GM21367 (cell line): ENCODE data around the gene IL17C.

Source experiments
- ATAC-seq: cut with Tn5 transposase; IDR thresholded peaks from one replicate; pipeline ENCODE4 v1.9.1; 2021; ENCODE audit not compliant: unreplicated experiment

The IL17C gene, protein sequence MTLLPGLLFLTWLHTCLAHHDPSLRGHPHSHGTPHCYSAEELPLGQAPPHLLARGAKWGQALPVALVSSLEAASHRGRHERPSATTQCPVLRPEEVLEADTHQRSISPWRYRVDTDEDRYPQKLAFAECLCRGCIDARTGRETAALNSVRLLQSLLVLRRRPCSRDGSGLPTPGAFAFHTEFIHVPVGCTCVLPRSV

GRCh38 chr16:88638323-88639230 lies at the start of gene IL17C:
Gene IL17C (plus strand): TSS chr16:88638572. CDS start chr16:88638642, 70 bp downstream.
- no peak for ATAC-seq

- ATAC-seq, result no peak
Measured at GRCh38 chr16:88588754-88589153, 49.6 kb upstream of the IL17C start.

DNA sequence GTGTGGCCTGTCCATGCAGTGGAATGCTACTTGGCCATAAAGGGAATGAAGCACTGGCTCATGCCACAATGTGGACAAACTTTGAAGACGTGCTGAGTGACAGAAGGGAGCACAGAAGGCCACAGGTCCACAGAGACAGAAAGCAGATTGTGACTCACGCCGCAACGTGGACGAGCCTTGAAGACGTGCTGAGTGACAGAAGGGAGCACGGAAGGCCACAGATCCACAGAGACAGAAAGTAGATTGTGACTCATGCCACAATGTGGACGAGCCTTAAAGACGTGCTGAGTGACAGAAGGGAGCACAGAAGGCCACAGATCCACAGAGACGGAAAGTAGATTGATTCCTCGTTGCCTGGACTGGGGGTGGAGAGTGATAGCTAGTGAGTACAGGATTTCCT lies 48.9 kb upstream of the IL17C start:
- no peak for ATAC-seq

GRCh38 chr16:88591577-88592021 lies 46.8 kb upstream of the IL17C start:
- ATAC-seq, result no peak

GRCh38 chr16:88593061-88593460 lies 45.3 kb upstream of the IL17C start:
- ATAC-seq, result no peak

- ATAC-seq, result no peak
Measured at GRCh38 chr16:88593489-88593888, 44.9 kb upstream of the IL17C start.

GRCh38 chr16:88593910-88594309 lies 44.5 kb upstream of the IL17C start:
- no peak for ATAC-seq

DNA sequence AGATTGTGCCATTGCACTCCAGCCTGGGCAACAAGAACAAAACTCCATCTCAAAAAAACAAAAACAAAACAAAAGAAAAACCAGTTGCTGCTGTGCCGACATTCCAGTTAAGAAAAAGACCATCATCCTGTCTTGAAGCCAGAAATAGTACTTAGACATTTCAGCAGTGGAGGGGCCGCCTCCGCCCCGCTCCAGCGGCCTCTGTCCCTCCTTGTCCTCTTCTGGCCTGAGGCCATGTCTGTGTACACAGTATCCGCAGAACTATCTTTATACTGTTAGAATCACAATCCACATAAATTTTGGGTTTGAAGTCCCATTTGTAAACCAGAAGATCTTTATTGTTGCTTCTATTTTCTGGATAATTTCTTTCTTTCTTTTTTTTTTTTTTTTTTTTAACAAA lies 43.3 kb upstream of the IL17C start:
- no peak for ATAC-seq

GRCh38 chr16:88595921-88596320 lies 42.5 kb upstream of the IL17C start:
- no peak for ATAC-seq

- ATAC-seq, result no peak
Measured at GRCh38 chr16:88596483-88596882, 41.9 kb upstream of the IL17C start.

GRCh38 chr16:88597856-88598491 lies 40.4 kb upstream of the IL17C start:
- ATAC-seq, result no peak

DNA sequence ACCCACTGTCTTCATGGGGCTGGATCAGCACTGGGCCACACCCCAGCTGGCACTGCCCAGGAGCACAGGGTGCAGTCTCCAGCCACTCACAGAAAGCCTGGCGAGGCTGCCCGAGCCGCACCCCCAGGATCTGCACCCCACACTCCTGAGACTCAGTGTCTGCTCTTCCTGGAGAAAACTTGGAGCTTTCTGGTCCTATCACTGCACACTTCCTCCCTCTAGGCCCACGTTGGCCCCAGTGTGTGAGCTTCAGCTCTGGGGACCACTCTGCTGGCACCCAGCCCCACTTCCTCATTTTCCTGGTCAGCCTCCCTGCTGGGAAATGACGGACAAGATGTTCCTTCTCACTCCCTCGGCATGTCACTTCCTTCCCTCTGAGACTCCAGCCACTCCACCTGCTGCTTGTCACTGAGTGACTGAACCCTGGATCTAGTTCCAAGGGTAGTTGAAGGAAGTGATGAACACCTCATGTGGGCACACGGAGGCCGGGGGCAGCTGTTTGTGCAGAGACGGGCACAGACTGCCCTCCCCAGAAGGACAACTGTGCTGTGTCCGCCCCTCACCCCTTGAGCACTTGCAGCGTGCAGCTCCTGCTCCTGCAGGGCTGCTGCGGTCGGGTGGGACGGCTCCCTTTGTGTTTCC lies 39.2 kb upstream of the IL17C start:
- no peak for ATAC-seq

DNA sequence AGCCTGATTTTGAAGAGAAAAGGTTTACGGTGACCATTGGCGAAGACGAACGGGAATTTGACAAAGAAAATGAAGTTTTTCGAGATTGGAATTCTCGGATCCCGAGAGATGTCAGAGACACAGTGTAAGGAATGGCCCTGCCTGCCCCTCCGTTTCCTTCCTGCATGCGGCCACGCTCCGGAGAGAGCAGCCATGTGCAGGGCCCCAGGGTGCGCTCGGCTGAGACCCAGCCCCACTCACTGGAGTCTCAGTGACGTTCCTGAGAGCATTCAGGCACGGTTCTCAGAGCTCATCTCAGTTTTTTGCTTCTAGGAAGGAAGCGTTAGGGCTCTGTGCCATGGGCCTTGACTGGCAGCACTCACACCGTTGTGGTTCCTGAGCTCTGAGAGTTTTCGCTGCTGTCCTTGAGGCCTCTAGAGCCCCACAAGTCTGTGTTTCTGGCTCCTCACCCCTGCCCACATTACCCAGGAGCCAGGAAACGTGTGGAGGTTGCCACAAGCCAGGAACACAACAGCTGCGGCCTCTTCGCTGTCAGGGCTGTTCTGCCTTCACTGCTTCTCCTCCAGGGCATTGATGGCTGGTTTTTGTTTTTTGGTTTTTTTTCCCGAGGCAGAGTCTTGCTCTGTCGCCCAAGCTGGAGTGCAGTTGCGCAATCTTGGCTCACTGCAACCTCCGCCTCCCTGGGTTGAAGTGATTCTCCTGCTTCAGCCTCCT lies 38.4 kb upstream of the IL17C start:
- ATAC-seq, result no peak

GRCh38 chr16:88600539-88600896 lies 37.9 kb upstream of the IL17C start:
- ATAC-seq, result no peak

DNA sequence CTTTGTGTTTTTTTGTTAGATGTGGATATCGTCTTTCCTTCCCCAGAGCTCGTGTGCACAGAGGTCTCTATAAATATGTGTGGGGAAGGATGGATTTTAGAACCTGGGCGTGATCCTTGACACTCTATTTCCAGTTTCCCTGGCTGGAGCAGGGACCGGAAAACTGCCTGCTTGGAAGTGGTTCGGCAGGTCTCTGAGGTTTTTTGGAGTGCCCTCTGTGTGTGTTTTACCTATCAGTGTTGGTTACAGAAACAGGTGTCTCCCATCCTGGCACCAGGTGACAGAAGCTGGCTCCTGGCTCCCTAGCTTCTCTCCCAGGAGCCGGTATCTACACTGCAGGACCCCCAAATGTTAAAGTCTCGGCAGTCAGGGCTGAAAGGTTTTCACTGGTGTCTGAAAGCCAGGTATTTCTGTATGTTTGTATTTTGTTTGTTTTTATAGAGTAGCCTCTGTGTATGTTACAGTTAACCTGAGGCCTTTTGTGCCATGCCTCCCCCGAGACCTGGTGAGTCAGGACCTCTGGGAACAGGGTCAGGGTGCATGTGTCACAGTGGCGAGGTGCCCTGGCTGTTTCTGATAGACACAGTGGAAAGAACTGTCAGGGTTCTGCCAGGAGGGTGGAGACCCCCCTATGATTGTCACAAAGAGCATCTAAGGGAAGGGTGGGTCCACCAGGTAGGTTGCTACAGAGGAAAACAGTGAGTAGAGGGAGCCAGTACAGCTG lies 36.9 kb upstream of the IL17C start:
- no peak for ATAC-seq

DNA sequence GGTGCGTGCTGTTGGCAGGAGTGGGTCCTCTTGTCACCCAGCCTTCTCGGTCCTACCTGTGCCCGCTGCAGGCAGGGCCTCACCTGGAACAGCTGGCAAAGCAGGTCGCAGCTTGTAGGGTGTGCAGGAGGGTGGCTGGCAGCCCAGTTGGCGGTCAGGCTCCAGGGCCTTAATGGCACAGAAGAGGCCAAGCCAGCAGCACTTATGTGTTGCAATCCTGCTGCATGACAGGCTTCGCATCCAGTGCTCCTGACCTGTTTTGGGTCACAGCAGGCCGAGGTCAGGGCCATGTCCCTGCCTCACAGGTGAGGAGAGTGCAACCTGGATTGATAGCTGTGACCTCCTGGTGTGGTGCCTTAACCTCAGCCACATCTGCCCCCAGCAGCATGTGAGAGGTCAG lies 36.3 kb upstream of the IL17C start:
- no peak for ATAC-seq

GRCh38 chr16:88605186-88606147 lies 32.9 kb upstream of the IL17C start:
- ATAC-seq, result no peak

DNA sequence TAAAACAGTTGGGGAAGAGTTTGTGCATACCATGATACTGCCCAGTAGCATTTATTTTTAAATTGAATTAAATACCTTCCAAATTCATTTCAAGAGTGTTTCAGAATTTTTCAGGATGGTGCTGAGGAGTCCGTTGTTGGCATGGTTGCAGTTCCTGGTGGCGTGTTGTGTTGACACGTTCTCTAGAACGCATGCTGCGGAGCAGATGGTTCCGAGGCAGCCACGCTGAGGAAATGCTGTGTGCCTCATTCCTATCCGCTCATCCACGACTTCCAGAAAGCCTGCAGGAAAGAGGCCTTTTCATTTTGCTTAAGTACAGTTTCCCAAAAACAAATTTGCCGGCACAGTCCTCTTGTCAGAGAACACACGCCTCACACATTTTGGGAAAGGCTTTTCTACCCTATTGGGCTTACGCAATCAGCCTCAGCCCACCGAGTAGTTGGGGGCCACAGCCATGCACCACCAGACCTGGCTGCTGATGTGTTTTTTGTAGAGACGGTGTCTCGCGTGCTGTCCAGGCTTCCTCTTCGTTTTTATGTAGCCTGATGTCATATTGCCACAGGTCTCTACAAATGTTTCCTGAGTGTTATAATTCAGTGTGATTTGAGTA lies 32.1 kb upstream of the IL17C start:
- no peak for ATAC-seq

DNA sequence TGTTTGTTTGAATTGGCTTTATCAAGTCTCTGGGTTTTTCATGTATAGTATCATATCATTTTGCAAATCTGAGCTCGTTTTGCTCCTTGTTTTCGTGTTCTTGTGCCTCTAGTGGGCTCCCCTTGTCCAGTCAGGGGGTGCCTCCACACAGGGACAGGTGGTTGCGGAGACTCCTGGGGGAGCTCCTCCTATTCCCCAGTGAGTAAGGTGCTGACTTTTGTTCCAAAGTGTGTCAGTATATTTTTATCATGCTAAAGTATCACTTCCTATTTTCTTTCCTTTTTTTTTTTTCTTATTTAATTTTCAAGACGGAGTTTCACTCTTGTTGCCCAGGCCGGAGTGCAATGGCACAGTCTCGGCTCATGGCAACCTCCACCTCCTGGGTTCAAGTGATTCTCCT lies 30.3 kb upstream of the IL17C start:
- no peak for ATAC-seq
